GM21447 (cell line): ENCODE data around the gene CD244.
"Not testable (repeated sequence)": the region's sequence is repeated elsewhere in the genome, so short reads cannot be mapped to it uniquely, and the experiment has no call there.

ENCODE experiments used
- ATAC-seq: cut with Tn5 transposase; IDR thresholded peaks from one replicate; pipeline ENCODE4 v1.9.1; 2021; ENCODE audit not compliant: unreplicated experiment

The CD244 gene, protein sequence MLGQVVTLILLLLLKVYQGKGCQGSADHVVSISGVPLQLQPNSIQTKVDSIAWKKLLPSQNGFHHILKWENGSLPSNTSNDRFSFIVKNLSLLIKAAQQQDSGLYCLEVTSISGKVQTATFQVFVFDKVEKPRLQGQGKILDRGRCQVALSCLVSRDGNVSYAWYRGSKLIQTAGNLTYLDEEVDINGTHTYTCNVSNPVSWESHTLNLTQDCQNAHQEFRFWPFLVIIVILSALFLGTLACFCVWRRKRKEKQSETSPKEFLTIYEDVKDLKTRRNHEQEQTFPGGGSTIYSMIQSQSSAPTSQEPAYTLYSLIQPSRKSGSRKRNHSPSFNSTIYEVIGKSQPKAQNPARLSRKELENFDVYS

GRCh38 chr1:160862203-160863060, at the start of gene CD244:
CD244 (minus strand) TSS chr1:160862887; CDS start chr1:160862677, 210 bp downstream.
- peak; percentile 83 for ATAC-seq

- ATAC-seq = no peak
These were observed 49.2 kb upstream of the CD244 start for GRCh38 chr1:160911925-160912324.

GRCh38 chr1:160911441-160911840, 48.8 kb upstream of the CD244 start:
- ATAC-seq = no peak

DNA sequence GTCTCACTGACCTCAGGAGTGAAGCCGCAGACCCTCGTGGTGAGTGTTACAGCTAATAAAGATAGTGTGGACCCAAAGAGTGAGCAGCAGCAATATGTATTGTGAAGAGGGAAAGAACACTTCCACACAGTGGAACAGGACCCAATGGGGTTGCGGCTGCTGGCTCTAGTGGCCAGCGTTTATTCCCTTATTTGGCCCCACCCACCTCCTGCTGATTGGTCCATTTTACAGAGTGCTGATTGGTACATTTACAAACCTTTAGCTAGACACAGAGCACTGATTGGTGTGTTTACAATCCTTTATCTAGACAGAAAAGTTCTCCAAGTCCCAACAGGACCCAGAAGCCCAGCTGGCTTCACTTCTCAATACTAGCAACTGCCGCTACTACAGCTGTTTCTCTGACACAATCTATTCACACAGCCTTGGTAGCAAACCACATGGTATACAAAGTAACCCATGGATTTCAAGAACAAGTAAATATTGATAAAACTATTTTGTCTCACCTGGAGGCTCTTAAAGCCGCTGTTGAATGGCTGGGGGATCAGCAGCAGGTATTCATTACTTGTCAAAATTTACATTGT, 47.6 kb upstream of the CD244 start:
- no peak for ATAC-seq

DNA sequence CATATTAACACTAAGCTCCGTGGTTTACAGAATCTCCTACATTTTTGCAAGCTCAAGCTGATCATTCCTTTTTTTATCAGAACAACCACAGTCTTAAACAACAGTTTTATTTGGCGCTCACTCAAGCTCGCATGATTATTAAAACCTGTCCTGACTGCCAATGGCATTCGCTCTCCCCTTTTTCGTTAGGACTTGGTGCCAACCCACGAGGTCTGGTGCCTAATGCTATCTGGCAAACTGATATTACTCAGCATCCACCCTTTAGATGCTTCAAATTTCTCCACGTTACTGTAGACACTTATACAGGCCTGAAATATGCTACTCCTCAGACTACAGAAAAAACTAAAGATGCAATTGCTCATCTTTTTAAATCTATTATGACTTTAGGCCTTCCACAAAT, 45.3 kb upstream of the CD244 start:
- no peak for ATAC-seq

DNA sequence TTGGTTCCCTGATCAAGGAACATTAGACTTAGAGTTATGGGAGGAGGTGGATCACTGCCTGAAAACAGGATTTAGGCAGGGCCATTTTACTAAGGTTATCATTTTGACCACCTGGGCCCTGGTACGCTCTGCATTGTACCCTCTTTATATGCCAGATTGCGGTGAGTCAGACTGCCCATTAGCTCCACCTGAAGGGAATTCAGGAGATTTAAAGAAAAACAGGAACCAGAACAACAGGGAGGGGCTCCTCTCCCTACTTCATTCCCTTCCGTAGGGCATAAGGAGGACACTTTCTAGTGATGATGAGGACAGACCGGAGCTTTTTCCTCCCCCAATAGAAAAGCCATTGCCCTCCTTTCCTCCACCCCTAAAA, 42.9 kb upstream of the CD244 start:
- no peak for ATAC-seq

GRCh38 chr1:160904783-160905616, 42.3 kb upstream of the CD244 start:
- ATAC-seq = no peak

GRCh38 chr1:160902251-160902650, 39.6 kb upstream of the CD244 start:
- ATAC-seq = not testable (repeated sequence)

DNA sequence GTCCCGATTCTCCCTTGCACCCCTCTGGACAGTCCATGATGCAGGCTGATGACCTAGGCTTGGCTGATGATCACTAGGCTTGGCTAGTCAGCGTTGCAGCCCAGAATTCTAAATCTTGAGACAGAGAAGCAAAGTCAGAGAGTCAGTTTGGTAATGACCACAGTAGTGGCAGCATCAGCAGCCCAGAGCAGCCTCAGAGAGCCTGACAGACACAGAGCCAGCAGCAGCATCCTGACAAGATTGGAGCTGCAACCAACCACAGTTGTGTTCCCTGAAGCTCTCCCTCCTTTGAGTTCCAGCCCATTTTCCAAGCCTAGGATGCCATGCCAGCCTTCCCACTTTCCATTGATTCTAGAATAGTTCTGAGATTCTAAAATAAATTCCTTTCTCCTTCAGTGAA, 39.1 kb upstream of the CD244 start:
- no peak for ATAC-seq

GRCh38 chr1:160900683-160901082, 38.0 kb upstream of the CD244 start:
- ATAC-seq = not testable (repeated sequence)

- not testable (repeated sequence) for ATAC-seq
These were observed 31.9 kb upstream of the CD244 start for GRCh38 chr1:160894368-160895135.

DNA sequence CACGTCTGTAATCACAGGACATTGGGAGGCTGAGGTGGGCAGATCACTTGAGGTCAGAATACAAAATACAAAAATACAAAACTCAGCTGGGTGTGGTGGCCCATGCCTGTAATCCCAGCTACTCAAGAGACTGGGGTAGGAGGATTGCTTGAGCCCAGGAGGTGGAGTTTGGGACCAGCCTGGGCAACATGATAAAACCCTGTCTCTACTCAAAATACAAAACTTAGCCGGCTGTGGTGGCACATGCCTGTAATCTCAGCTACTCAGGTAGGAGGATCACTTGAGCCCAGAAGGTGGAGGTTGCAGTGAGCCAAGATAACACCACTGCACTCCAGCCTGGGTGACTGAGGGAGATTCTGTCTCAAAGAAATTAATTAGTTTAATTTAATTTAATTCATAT, 28.8 kb upstream of the CD244 start:
- ATAC-seq = no peak

GRCh38 chr1:160888926-160889325, 26.2 kb upstream of the CD244 start:
- no peak for ATAC-seq

GRCh38 chr1:160887071-160887470, 24.4 kb upstream of the CD244 start:
- no peak for ATAC-seq

- no peak for ATAC-seq
These were observed 22.4 kb upstream of the CD244 start, which contains the start of gene ITLN1 for GRCh38 chr1:160885042-160885441. ITLN1 (minus strand) TSS chr1:160885180; CDS start chr1:160884877, 303 bp downstream.

DNA sequence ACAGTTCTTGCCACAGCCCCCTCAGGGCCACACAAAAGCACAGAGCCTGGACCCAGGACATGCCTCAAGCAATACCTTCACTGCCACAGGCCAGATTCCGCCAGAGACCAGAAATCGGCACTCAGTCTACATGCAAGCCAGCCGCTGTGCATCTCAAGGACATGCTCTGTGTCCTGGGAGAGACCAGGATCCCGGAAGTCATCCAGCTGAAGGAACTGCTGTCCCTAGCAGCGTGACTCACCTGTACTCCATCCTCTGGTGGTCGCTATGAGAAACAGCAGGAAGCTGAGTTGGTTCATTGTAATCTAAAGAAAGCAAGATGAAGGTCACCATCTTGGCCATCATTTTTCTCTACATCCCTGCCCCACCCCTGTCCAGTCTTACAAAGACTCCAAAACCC, 21.9 kb upstream of the CD244 start:
- no peak for ATAC-seq

DNA sequence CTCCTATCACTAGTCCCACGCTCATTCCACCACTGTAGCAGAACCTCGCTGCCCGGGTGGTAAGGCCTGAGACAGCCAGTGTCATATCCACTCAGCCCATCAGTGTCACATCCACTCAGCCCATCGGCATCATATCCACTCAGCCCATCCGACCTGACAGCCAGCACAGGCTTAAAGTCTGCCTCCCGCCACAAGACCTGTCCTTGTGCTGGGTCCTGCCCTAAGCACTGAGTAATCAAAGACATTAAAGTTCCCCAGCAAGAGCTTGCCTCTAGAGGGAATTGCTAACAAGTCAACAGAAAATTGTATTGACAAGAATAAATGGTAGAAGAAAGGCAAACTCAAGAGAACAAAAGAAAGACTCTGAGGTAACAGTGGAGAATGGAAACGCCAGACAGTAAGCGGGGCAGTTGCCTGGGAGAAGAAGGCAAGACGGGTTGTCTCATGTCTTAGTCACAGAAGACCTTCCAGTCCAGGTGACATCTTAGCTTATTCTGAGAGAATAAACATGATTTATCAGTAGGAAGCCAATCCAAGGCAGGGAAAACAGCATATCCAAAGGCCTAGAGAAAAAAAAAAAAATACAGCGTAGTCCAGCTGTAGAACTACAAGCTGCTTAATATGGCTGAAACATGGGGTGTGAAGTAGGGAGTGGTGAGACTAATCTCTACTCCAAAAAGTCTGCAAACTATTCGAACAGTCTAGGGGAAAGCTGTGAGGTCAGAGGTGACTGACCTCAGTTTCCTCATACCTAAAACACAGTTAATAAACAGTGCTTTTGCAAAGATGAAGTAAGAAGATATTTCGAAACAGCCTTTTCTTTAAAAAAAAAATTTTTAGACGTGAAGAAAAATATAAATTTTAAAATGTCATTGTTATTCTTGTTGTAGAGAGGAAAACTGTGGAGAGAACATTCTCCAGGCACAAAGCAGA, 21.2 kb upstream of the CD244 start:
- ATAC-seq = no peak

DNA sequence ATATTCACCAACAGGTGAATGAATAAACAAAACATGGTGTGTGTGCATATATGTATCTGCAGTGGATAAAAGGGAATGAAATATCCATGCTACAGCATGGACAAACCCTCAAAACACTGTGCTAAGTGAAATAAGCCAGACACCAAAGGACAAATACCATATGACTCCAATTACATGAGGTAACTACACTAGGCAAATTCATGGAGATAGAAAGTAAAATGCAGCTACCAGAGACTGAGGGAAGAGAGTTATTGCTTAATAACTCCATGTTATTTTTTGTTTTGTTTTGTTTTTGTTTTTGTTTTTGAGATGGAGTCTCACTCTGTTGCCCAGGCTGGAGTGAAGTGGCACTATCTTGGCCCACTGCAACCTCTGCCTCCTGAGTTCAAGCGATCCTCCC, 19.9 kb upstream of the CD244 start:
- ATAC-seq = no peak

DNA sequence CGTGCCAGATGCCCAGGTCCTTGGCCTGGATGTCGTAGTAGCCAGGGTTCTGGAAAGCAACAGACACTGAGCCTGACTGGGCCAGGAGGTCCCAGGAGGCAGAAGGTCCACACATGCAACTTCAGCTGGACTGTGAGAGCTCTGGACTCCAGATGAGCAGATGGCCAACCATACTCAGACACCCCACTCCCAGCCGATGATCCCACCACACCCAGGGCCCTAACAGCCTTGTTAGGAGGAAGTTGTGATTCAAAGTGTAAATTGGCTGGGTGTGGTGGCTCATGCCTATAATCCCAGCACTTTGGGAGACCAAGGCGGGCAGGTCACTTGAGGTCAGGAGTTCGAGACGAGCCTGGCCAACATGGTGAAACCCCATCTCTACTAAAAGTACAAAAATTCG, 18.6 kb upstream of the CD244 start:
- not testable (repeated sequence) for ATAC-seq
